SK-N-SH (cell line): ENCODE data around the gene KRTAP27-1. TPM values are rescaled to one million over a fixed set of nuclear protein-coding genes. Genes with fewer than 3 reads are reported as not detected.

Experiments used
- CTCF ChIA-PET: fragments of 300-600, 350-600 bp; formaldehyde crosslinking; extraction: SDS; loops from one replicate; lab custom pipeline; 2021; lab: Yijun Ruan, JAX
- POLR2A ChIA-PET: fragments of 350-600 bp; sonication (Branson Sonifier 250); formaldehyde crosslinking; extraction: SDS; loops from one replicate; lab custom pipeline; 2020; ENCODE audit warnings: antibody characterized with exemption, inconsistent platforms; lab: Yijun Ruan, JAX
- DNase-seq: peaks from one replicate; pipeline ENCODE4 v3.0.0; 2012
- H2AFZ ChIP-seq: fragments of 200-600 bp; sonication (generic); 2 replicates; pipeline ENCODE4 v1.8.1; 2016; ENCODE audit warnings: antibody characterized with exemption, mild to moderate bottlenecking, low read depth
- H3F3A ChIP-seq: fragments of 200-600 bp; sonication (generic); replicated peaks from 2 replicates; pipeline ENCODE3; 2016; ENCODE audit warnings: antibody characterized with exemption, mild to moderate bottlenecking; ENCODE audit not compliant: insufficient read depth
- H3K27ac ChIP-seq, 2 experiments: fragments of 200-500 bp in 1 of 2; fragments of 200-600 bp in 1 of 2; sonication (Bioruptor generic) in 1 of 2; sonication (generic), shearing (Covaris generic) in 1 of 2; 2 replicates each; pipeline versions ENCODE4 v1.5.1 to v1.6.1; 2014 to 2016; ENCODE audit warnings: low read depth in 2 of 2, inconsistent platforms in 1 of 2, low read length in 1 of 2, mild to moderate bottlenecking in 1 of 2, mixed read lengths in 1 of 2
- H3K27me3 ChIP-seq: fragments of 200-600 bp; sonication (generic), shearing (Covaris generic); 2 replicates; pipeline ENCODE4 v1.6.1; 2016; ENCODE audit warnings: mixed run types; ENCODE audit not compliant: insufficient read depth
- H3K36me3 ChIP-seq, 2 experiments: fragments of 200-500 bp in 1 of 2; fragments of 200-600 bp in 1 of 2; sonication (Bioruptor generic) in 1 of 2; sonication (generic) in 1 of 2; replicated peaks in 1 of 2; 2 replicates each; pipeline versions ENCODE3 to v1.5.1; 2014 to 2016; ENCODE audit warnings: low read length in 1 of 2, mild to moderate bottlenecking in 1 of 2; ENCODE audit not compliant: insufficient read depth in 2 of 2, control insufficient read depth in 1 of 2
- H3K4me1 ChIP-seq, 2 experiments: fragments of 200-500 bp in 1 of 2; fragments of 200-600 bp in 1 of 2; sonication (Bioruptor generic) in 1 of 2; sonication (generic), shearing (Covaris generic) in 1 of 2; 2 replicates each; pipeline versions ENCODE4 v1.5.1 to v1.6.1; 2014 to 2016; ENCODE audit warnings: low read depth in 1 of 2, low read length in 1 of 2, mixed run types in 1 of 2; ENCODE audit not compliant: insufficient read depth in 2 of 2, control insufficient read depth in 1 of 2
- H3K4me2 ChIP-seq: fragments of 200-600 bp; sonication (generic), shearing (Covaris generic); 2 replicates; pipeline ENCODE4 v1.6.1; 2017; ENCODE audit warnings: mixed run types
- H3K4me3 ChIP-seq, 2 experiments: fragments of 200-500 bp in 1 of 2; fragments of 200-600 bp in 1 of 2; sonication (Bioruptor generic) in 1 of 2; sonication (generic), shearing (Covaris generic) in 1 of 2; 2 replicates each; pipeline versions ENCODE4 v1.5.1 to v1.8.1; 2014 to 2016; ENCODE audit warnings: low read depth in 2 of 2, inconsistent platforms in 1 of 2, low read length in 1 of 2, mild to moderate bottlenecking in 1 of 2, mixed read lengths in 1 of 2, moderate library complexity in 1 of 2
- H3K79me2 ChIP-seq: fragments of 200-600 bp; sonication (generic); 2 replicates; pipeline ENCODE4 v1.8.1; 2017; ENCODE audit warnings: mild to moderate bottlenecking; ENCODE audit not compliant: insufficient read depth
- H3K9ac ChIP-seq: fragments of 200-600 bp; sonication (generic); 2 replicates; pipeline ENCODE4 v1.6.1; 2017; ENCODE audit warnings: mixed run types
- H3K9me2 ChIP-seq: fragments of 200-600 bp; sonication (generic); 2 replicates; pipeline ENCODE4 v1.6.1; 2017; ENCODE audit warnings: mixed run types
- H3K9me3 ChIP-seq: fragments of 200-600 bp; sonication (generic); 2 replicates; pipeline ENCODE4 v1.6.1; 2017; ENCODE audit warnings: mixed run types, mild to moderate bottlenecking, moderate library complexity
- H4K20me1 ChIP-seq: fragments of 200-600 bp; sonication (generic); 2 replicates; pipeline ENCODE4 v1.6.1; 2017; ENCODE audit warnings: mild to moderate bottlenecking, mixed run types; ENCODE audit not compliant: insufficient read depth
- CHD2 ChIP-seq: fragments of 150-350 bp; IDR thresholded peaks from 2 replicates; pipeline ENCODE4 v1.6.1; 2018; ENCODE audit warnings: low read length; ENCODE audit not compliant: partially characterized antibody
- ELF1 ChIP-seq: IDR thresholded peaks from 2 replicates; pipeline ENCODE4 v1.4.0; 2012
- EP300 ChIP-seq, 2 experiments: IDR thresholded peaks; 2 replicates each; pipeline versions ENCODE4 v1.4.0 to v1.6.1; 2012; ENCODE audit warnings: borderline replicate concordance in 1 of 2, low read depth in 1 of 2, low read length in 1 of 2
- EZH2phosphoT487 ChIP-seq: fragments of 200-600 bp; sonication (generic); IDR thresholded peaks from 2 replicates; pipeline ENCODE4 v1.6.1; 2017; ENCODE audit warnings: low read depth, mixed run types, mild to moderate bottlenecking, antibody characterized with exemption, moderate library complexity, borderline replicate concordance
- FOXJ3 ChIP-seq: sonication (generic); formaldehyde crosslinking; IDR thresholded peaks from 2 replicates; pipeline ENCODE4 v1.5.1; 2020; ENCODE audit warnings: mild to moderate bottlenecking, missing genetic modification reagents
- FOXM1 ChIP-seq: IDR thresholded peaks from 2 replicates; pipeline ENCODE4 v1.4.0; 2012; ENCODE audit warnings: low read depth, mild to moderate bottlenecking
- GABPA ChIP-seq: IDR thresholded peaks from 2 replicates; pipeline ENCODE4 v1.4.0; 2012; ENCODE audit warnings: low read depth, mild to moderate bottlenecking
- GATA2 ChIP-seq: sonication (generic); formaldehyde crosslinking; IDR thresholded peaks from 2 replicates; pipeline ENCODE4 v1.5.0; 2020; ENCODE audit warnings: mild to moderate bottlenecking, missing genetic modification reagents
- MEF2A ChIP-seq: IDR thresholded peaks from 2 replicates; pipeline ENCODE4 v1.4.0; 2012; ENCODE audit warnings: low read depth, borderline replicate concordance
- MXI1 ChIP-seq: IDR thresholded peaks from 2 replicates; pipeline ENCODE4 v1.6.1; 2012; ENCODE audit warnings: mild to moderate bottlenecking, low read depth, low read length, improper control_type of control experiment
- NFIC ChIP-seq: IDR thresholded peaks from 2 replicates; pipeline ENCODE4 v1.4.0; 2012; ENCODE audit warnings: borderline replicate concordance
- POLR2AphosphoS5 ChIP-seq: IDR thresholded peaks from 2 replicates; pipeline ENCODE4 v1.6.1; 2012; ENCODE audit warnings: low read depth, low read length
- RAD21 ChIP-seq: IDR thresholded peaks from 2 replicates; pipeline ENCODE4 v1.6.1; 2012; ENCODE audit warnings: mild to moderate bottlenecking, low read length
- RFX5 ChIP-seq: IDR thresholded peaks from 2 replicates; pipeline ENCODE4 v1.6.1; 2012; ENCODE audit warnings: mild to moderate bottlenecking, improper control_type of control experiment, low read length
- RXRA ChIP-seq: IDR thresholded peaks from 2 replicates; pipeline ENCODE4 v1.4.0; 2012; ENCODE audit warnings: low read depth, mild to moderate bottlenecking, borderline replicate concordance
- SIN3A ChIP-seq: IDR thresholded peaks from 2 replicates; pipeline ENCODE4 v1.6.1; 2012; ENCODE audit warnings: low read depth, mild to moderate bottlenecking, low read length, moderate library complexity, borderline replicate concordance
- SMC3 ChIP-seq: IDR thresholded peaks from 2 replicates; pipeline ENCODE4 v1.6.1; 2012; ENCODE audit warnings: low read depth, low read length, improper control_type of control experiment
- TAF1 ChIP-seq: IDR thresholded peaks from 2 replicates; pipeline ENCODE4 v1.6.1; 2012; ENCODE audit warnings: low read depth, mild to moderate bottlenecking, low read length, moderate library complexity, borderline replicate concordance
- TCF12 ChIP-seq: IDR thresholded peaks from 2 replicates; pipeline ENCODE4 v1.4.0; 2012
- WGBS: methylation state at CpG from one replicate; pipeline ENCODE4 v1.1.6; 2017; ENCODE audit warnings: low lambda C conversion rate; 5-methylcytosine and 5-hydroxymethylcytosine counted together
- polyA plus RNA-seq, 3 experiments: library from polyadenylated mRNA; depleted of rRNA; stranded (reverse); fragments of >200 nt; gene quantifications; 2 replicates each; pipeline ENCODE4 v1.2.3, GENCODE V29; 2012
- TF ChIP-seq, protein P1 (sequence below): IDR thresholded peaks from 2 replicates; pipeline ENCODE4 v1.4.0; 2012; ENCODE audit warnings: low read depth, borderline replicate concordance
- TF ChIP-seq, protein P2 (sequence below): IDR thresholded peaks from 2 replicates; pipeline ENCODE4 v1.4.0; 2012; ENCODE audit warnings: low read depth
- TF ChIP-seq, protein P3 (sequence below): fragments of 150-350 bp; IDR thresholded peaks from 2 replicates; pipeline ENCODE4 v1.6.1; 2017; ENCODE audit warnings: antibody characterized with exemption, low read length, low read depth, borderline replicate concordance
- TF ChIP-seq, protein P4 (sequence below): IDR thresholded peaks from 2 replicates; pipeline ENCODE4; 2012
- TF ChIP-seq, protein P5 (sequence below): IDR thresholded peaks from 2 replicates; pipeline ENCODE4 v1.4.0; 2012; ENCODE audit warnings: low read depth, borderline replicate concordance

Gene KRTAP27-1
- polyA plus RNA-seq, 1 of the 3 experiments (the other 2 are of a cell fraction) = not detected

DNA sequence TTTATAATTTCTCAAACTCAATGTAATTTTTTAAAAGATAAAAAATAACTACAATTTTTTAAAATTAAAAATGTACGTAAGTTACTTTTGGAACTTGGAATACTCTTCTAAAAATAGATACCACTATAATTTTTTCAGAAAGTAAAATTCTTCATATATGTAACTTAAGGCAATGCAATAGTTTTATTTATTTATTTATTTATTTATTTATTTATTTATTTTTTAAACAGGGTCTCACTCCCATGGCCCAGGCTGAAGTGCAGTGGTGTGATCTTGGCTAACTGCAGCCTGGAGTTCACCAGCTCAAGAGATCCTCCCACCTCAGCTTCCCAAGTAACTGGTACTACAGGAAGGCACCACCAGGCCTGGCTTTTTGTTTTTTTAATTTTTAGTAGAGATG is 14.0 kb upstream of the KRTAP27-1 start:
- no peaks in the 10 kb centered on the region for H3K9me3 ChIP-seq
- no peaks in the 10 kb centered on the region for H4K20me1 ChIP-seq
- H3K36me3 ChIP-seq = no peaks in the 10 kb centered on the region
- no peak overlapping the region for H3K27ac ChIP-seq
- no peaks in the 10 kb centered on the region for H3K79me2 ChIP-seq
- 9% methylated on average over 1 of the region's 1 CpG for WGBS
- H2AFZ ChIP-seq = no peak overlapping the region
- POLR2A ChIA-PET = no interaction called here
- H3F3A ChIP-seq = no peaks in the 10 kb centered on the region
- no peak for TF ChIP-seq RXRA
- no peak for TF ChIP-seq ELF1
- no peak for TF ChIP-seq MEF2A
- no peak for TF ChIP-seq EZH2phosphoT487
- no peak for TF ChIP-seq GABPA
- TF ChIP-seq EP300 (IDR thresholded peaks at IDR 0.05; ENCODE audit: borderline replicate concordance in 1 of 2, low read depth in 1 of 2, low read length in 1 of 2) = no peak
- TF ChIP-seq TAF1 = no peak
- TF ChIP-seq, protein P1, sequence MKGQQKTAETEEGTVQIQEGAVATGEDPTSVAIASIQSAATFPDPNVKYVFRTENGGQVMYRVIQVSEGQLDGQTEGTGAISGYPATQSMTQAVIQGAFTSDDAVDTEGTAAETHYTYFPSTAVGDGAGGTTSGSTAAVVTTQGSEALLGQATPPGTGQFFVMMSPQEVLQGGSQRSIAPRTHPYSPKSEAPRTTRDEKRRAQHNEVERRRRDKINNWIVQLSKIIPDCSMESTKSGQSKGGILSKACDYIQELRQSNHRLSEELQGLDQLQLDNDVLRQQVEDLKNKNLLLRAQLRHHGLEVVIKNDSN = no peak
- no peak for TF ChIP-seq TCF12
- no peak for TF ChIP-seq FOXJ3 (CRISPR knock-in tag)
- H3K4me2 ChIP-seq = no peak overlapping the region
- H3K9me2 ChIP-seq = no peaks in the 10 kb centered on the region
- CTCF ChIA-PET = interaction anchor here (1.4 kb wide), 1 partner anchor 11 kb away, joined by 7 read pairs; no protein-coding TSS in a partner anchor
- H3K4me3 ChIP-seq = no peak overlapping the region
- no peak for DNase-seq
- H3K9ac ChIP-seq = no peak overlapping the region
- no peaks in the 10 kb centered on the region for H3K4me1 ChIP-seq
- H3K27me3 ChIP-seq = no peaks in the 10 kb centered on the region

DNA sequence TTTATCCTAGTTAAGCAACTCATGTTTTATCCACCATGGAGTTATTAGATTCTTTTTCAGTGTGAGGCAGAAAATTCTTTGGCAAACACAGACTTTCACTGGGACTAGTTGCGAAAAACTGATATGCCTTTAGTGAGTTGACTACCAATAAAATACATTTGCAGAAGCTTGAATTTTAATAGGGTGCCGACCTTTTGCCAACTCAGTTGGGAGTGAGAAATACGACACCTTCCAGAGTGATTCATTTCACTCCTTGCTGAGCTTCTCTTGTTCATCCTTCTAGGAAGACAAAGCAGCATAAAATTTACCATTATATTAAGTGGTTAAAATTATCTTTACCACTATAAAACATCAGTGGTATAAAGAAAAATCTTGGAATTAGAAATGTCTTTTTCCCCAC is 12.1 kb upstream of the KRTAP27-1 start:
- H3K4me3 ChIP-seq = no peak overlapping the region
- H3K27me3 ChIP-seq = no peaks in the 10 kb centered on the region
- no peaks in the 10 kb centered on the region for H4K20me1 ChIP-seq
- WGBS = 0% methylated on average over 3 of the region's 3 CpGs
- H3K79me2 ChIP-seq = no peaks in the 10 kb centered on the region
- no peaks in the 10 kb centered on the region for H3K9me3 ChIP-seq
- H3K9me2 ChIP-seq = no peaks in the 10 kb centered on the region
- no peak for TF ChIP-seq GABPA
- TF ChIP-seq, protein P2, sequence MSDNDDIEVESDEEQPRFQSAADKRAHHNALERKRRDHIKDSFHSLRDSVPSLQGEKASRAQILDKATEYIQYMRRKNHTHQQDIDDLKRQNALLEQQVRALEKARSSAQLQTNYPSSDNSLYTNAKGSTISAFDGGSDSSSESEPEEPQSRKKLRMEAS = no peak
- TF ChIP-seq RXRA = no peak
- TF ChIP-seq, protein P3, sequence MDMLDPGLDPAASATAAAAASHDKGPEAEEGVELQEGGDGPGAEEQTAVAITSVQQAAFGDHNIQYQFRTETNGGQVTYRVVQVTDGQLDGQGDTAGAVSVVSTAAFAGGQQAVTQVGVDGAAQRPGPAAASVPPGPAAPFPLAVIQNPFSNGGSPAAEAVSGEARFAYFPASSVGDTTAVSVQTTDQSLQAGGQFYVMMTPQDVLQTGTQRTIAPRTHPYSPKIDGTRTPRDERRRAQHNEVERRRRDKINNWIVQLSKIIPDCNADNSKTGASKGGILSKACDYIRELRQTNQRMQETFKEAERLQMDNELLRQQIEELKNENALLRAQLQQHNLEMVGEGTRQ = no peak
- TF ChIP-seq NFIC = no peak
- TF ChIP-seq RFX5 = no peak
- no peak for TF ChIP-seq CHD2
- TF ChIP-seq SIN3A = no peak
- no peak for TF ChIP-seq GATA2
- TF ChIP-seq, protein P4, sequence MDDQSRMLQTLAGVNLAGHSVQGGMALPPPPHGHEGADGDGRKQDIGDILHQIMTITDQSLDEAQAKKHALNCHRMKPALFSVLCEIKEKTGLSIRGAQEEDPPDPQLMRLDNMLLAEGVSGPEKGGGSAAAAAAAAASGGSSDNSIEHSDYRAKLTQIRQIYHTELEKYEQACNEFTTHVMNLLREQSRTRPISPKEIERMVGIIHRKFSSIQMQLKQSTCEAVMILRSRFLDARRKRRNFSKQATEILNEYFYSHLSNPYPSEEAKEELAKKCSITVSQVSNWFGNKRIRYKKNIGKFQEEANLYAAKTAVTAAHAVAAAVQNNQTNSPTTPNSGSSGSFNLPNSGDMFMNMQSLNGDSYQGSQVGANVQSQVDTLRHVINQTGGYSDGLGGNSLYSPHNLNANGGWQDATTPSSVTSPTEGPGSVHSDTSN = no peak
- TF ChIP-seq SMC3 = no peak
- TF ChIP-seq POLR2AphosphoS5 = no peak
- TF ChIP-seq FOXM1 = no peak
- TF ChIP-seq MXI1 = no peak
- no peak for TF ChIP-seq RAD21
- TF ChIP-seq EZH2phosphoT487 = no peak
- TF ChIP-seq FOXJ3 (CRISPR knock-in tag) = no peak
- TF ChIP-seq TCF12 = no peak
- TF ChIP-seq, protein P5, sequence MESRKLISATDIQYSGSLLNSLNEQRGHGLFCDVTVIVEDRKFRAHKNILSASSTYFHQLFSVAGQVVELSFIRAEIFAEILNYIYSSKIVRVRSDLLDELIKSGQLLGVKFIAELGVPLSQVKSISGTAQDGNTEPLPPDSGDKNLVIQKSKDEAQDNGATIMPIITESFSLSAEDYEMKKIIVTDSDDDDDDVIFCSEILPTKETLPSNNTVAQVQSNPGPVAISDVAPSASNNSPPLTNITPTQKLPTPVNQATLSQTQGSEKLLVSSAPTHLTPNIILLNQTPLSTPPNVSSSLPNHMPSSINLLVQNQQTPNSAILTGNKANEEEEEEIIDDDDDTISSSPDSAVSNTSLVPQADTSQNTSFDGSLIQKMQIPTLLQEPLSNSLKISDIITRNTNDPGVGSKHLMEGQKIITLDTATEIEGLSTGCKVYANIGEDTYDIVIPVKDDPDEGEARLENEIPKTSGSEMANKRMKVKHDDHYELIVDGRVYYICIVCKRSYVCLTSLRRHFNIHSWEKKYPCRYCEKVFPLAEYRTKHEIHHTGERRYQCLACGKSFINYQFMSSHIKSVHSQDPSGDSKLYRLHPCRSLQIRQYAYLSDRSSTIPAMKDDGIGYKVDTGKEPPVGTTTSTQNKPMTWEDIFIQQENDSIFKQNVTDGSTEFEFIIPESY = no peak
- TF ChIP-seq, all 33 proteins: peak for 0
- Histone ChIP-seq H3K4me1 (no peaks in the 10 kb centered on the region), H3K27ac (no peak overlapping the region), H3K9ac (no peak overlapping the region), H3F3A (no peaks in the 10 kb centered on the region), H3K36me3 (no peaks in the 10 kb centered on the region), H2AFZ (no peak overlapping the region), H3K4me2 (no peak overlapping the region)
- POLR2A ChIA-PET = no interaction called here
- CTCF ChIA-PET = interaction anchor here (1.2 kb wide), 2 partner anchors 9 to 11 kb away, joined by 3 read pairs; no protein-coding TSS in a partner anchor
- DNase-seq = no peak
